B cell (primary cell): ENCODE data around the gene CNOT6L. TPM values are rescaled to one million over a fixed set of nuclear protein-coding genes. Genes with fewer than 3 reads are reported as not detected.

Experiments used
- ATAC-seq: fragments of 200-7000 bp; cut with Tn5 transposase; one replicate; pipeline ENCODE4 v1.10.0; 2021; ENCODE audit warnings: low read depth, mild to moderate bottlenecking, moderate number of reproducible peaks, moderate library complexity
- CTCF ChIA-PET: fragments of 350-600 bp; sonication (Branson Sonifier 250); formaldehyde crosslinking; loops from one replicate; lab custom pipeline; 2021; ENCODE audit warnings: antibody characterized with exemption, inconsistent platforms; lab: Charles Lee
- POLR2A ChIA-PET: fragments of 350-600 bp; sonication (Branson Sonifier 250); formaldehyde crosslinking; loops from one replicate; lab custom pipeline; 2021; ENCODE audit warnings: antibody characterized with exemption; lab: Charles Lee
- DNase-seq: peaks from one replicate; pipeline ENCODE4 v3.0.0; 2013
- H2AFZ ChIP-seq: 2 replicates; pipeline ENCODE4 v1.6.1; 2012; ENCODE audit warnings: mild to moderate bottlenecking, low read depth, low read length; ENCODE audit not compliant: insufficient read depth, poor library complexity, severe bottlenecking
- H3K27ac ChIP-seq, 2 donors: 1 replicate in 1 of 2; 2 replicates in 1 of 2; pipeline ENCODE4 v1.5.1; 2012 to 2013; ENCODE audit warnings: low read length in 2 of 2, mild to moderate bottlenecking in 2 of 2, moderate library complexity in 1 of 2
- H3K27me3 ChIP-seq, 4 experiments: fragments of 200-600 bp in 1 of 4; sonication (generic) in 1 of 4; replicated peaks in 1 of 4; 1 replicate in 2 of 4; 2 replicates in 2 of 4; pipeline versions ENCODE4 v1.6.1 to v1.7.0; 2013 to 2016; ENCODE audit warnings: low read length in 3 of 4, mild to moderate bottlenecking in 2 of 4, mixed read lengths in 1 of 4, moderate library complexity in 1 of 4; ENCODE audit not compliant: insufficient read depth in 4 of 4, control insufficient read depth in 3 of 4; ENCODE audit errors: control extremely low read depth in 1 of 4
- H3K36me3 ChIP-seq, 2 experiments: replicated peaks in 1 of 2; 1 replicate in 1 of 2; 2 replicates in 1 of 2; pipeline versions ENCODE4 v1.6.1 to v1.7.1; 2013; ENCODE audit warnings: low read length in 1 of 2; ENCODE audit not compliant: insufficient read depth in 2 of 2, control insufficient read depth in 1 of 2; ENCODE audit errors: control extremely low read depth in 1 of 2, extremely low read depth in 1 of 2
- H3K4me1 ChIP-seq, 2 donors: fragments of 200-600 bp in 1 of 2; sonication (generic) in 1 of 2; 1 replicate in 1 of 2; 2 replicates in 1 of 2; pipeline versions ENCODE4 v1.5.1 to v1.6.1; 2013 to 2017; ENCODE audit warnings: low read length in 2 of 2; ENCODE audit not compliant: control insufficient read depth in 2 of 2, insufficient read depth in 2 of 2
- H3K4me2 ChIP-seq: replicated peaks from 2 replicates; pipeline ENCODE3; 2012; ENCODE audit warnings: mild to moderate bottlenecking, low read depth, low read length; ENCODE audit not compliant: poor library complexity, severe bottlenecking
- H3K4me3 ChIP-seq, 5 experiments: fragments of 200-600 bp in 1 of 5; sonication (generic) in 1 of 5; 1 replicate in 3 of 5; 2 replicates in 2 of 5; pipeline versions ENCODE4 v1.5.1 to v1.7.0; 2011 to 2016; ENCODE audit warnings: low read length in 4 of 5, mild to moderate bottlenecking in 4 of 5, low read depth in 2 of 5, control low read depth in 1 of 5, moderate library complexity in 1 of 5; ENCODE audit not compliant: insufficient read depth in 1 of 5; ENCODE audit errors: control extremely low read depth in 1 of 5, extremely low read depth in 1 of 5
- H3K79me2 ChIP-seq: fragments of 200-600 bp; sonication (generic); one replicate; pipeline ENCODE4 v1.6.0; 2016; ENCODE audit warnings: low read length; ENCODE audit not compliant: control insufficient read depth, insufficient read depth
- H3K9ac ChIP-seq: fragments of 200-600 bp; sonication (generic); 2 replicates; pipeline ENCODE4 v1.6.1; 2017; ENCODE audit warnings: mild to moderate bottlenecking, low read length, moderate library complexity
- H3K9me3 ChIP-seq, 3 donors: one replicate each; pipeline versions ENCODE4 v1.6.1 to v1.7.1; 2013; ENCODE audit warnings: low read length in 2 of 3; ENCODE audit not compliant: control insufficient read depth in 2 of 3, insufficient read depth in 1 of 3; ENCODE audit errors: control extremely low read depth in 1 of 3
- H4K20me1 ChIP-seq: 2 replicates; pipeline ENCODE4 v1.6.0; 2012; ENCODE audit warnings: mild to moderate bottlenecking, low read length; ENCODE audit not compliant: insufficient read depth, control insufficient read depth, poor library complexity, severe bottlenecking
- H3K27ac Mint-ChIP-seq: one replicate; pipeline ENCODE4 v1.8.0; 2021; ENCODE audit warnings: mixed read lengths
- H3K27me3 Mint-ChIP-seq: one replicate; pipeline ENCODE4 v1.8.0; 2021; ENCODE audit warnings: mixed read lengths
- H3K4me1 Mint-ChIP-seq: one replicate; pipeline ENCODE4 v1.8.0; 2021; ENCODE audit warnings: mixed read lengths
- H3K4me3 Mint-ChIP-seq: one replicate; pipeline ENCODE4 v1.8.0; 2021; ENCODE audit warnings: mixed read lengths
- H3K9me3 Mint-ChIP-seq: one replicate; pipeline ENCODE4 v1.8.0; 2022; ENCODE audit warnings: mixed read lengths; ENCODE audit not compliant: insufficient read depth
- EZH2 ChIP-seq: IDR thresholded peaks from 2 replicates; pipeline ENCODE4 v1.6.1; 2012; ENCODE audit warnings: borderline replicate concordance, low read depth, mild to moderate bottlenecking, moderate library complexity, low read length; ENCODE audit not compliant: insufficient read depth, poor library complexity, severe bottlenecking
- WGBS: methylation state at CpG from one replicate; pipeline ENCODE4 v1.1.5; 2013; ENCODE audit warnings: missing lambda C conversion rate; ENCODE audit not compliant: insufficient coverage; 5-methylcytosine and 5-hydroxymethylcytosine counted together
- intact Hi-C: fragments of 100-400 bp; cut with micrococcal nuclease; formaldehyde crosslinking; loops from one replicate; pipeline ENCODE4 v1.10.0; 2022
- polyA plus RNA-seq: library from polyadenylated mRNA; depleted of rRNA; stranded (reverse); fragments of >200 nt; gene quantifications from 2 replicates; pipeline ENCODE4 v1.2.3, GENCODE V29; 2012
- total RNA-seq, 2 donors: library from RNA; stranded (reverse); fragments of 120-200 nt in 1 of 2; gene quantifications; 1 replicate in 1 of 2; 2 replicates in 1 of 2; pipeline versions ENCODE4 v1.2.3 to v1.2.4, GENCODE V29; 2013 to 2022
- TF ChIP-seq, protein P1 (sequence below): fragments of 200-600 bp; IDR thresholded peaks from one replicate; pipeline ENCODE4 v1.8.0; 2022; ENCODE audit warnings: antibody characterized with exemption, mild to moderate bottlenecking

CNOT6L gene
- total and polyA plus RNA-seq, 2 donors (not counting 1 experiment from before 2014, with no cell fraction given): 18.8 to 119 TPM

DNA sequence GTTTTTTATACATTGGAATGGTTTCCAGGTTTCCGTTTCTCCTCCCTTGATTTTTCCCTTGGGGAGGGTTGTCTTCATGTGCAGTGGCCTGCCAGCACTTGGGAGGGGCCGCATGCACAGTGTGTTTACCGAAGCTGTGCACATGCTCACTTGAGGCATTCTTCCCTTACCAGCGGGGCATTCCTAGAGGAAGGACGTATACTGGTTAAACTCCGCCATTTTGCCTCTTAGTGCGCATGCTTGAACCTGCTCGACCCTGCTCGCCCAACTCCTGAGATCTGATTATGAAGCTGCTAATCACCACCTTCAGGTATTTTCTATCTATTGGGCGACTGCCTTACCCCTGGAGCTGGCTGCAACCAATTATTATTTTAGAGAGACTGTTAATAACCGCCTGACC, 137.4 kb downstream of the CNOT6L start:
- WGBS: 95% methylated on average over 8 of the region's 11 CpGs
- Histone ChIP-seq H3K9ac (no peak overlapping the region), H3K4me2 (no peak overlapping the region), H2AFZ (no peak overlapping the region), H3K27me3 (no peaks in the 10 kb centered on the region), H4K20me1 (no peaks in the 10 kb centered on the region), H3K9me3 (no peaks in the 10 kb centered on the region), H3K27ac (no peak overlapping the region), H3K79me2 (no peaks in the 10 kb centered on the region), H3K36me3 (no peaks in the 10 kb centered on the region), H3K4me1 (no peaks in the 10 kb centered on the region), H3K4me3 (no peak overlapping the region)
- ATAC-seq: no peak
- Mint-ChIP-seq H3K9me3 (no peaks in the 10 kb centered on the region), H3K27me3 (peaks cover 16% of the 10 kb centered on the region), H3K27ac (no peak overlapping the region), H3K4me1 (no peaks in the 10 kb centered on the region), H3K4me3 (no peak overlapping the region)
- CTCF ChIA-PET: no interaction called here
- intact Hi-C loops: no loop called here
- TF ChIP-seq, protein P1, sequence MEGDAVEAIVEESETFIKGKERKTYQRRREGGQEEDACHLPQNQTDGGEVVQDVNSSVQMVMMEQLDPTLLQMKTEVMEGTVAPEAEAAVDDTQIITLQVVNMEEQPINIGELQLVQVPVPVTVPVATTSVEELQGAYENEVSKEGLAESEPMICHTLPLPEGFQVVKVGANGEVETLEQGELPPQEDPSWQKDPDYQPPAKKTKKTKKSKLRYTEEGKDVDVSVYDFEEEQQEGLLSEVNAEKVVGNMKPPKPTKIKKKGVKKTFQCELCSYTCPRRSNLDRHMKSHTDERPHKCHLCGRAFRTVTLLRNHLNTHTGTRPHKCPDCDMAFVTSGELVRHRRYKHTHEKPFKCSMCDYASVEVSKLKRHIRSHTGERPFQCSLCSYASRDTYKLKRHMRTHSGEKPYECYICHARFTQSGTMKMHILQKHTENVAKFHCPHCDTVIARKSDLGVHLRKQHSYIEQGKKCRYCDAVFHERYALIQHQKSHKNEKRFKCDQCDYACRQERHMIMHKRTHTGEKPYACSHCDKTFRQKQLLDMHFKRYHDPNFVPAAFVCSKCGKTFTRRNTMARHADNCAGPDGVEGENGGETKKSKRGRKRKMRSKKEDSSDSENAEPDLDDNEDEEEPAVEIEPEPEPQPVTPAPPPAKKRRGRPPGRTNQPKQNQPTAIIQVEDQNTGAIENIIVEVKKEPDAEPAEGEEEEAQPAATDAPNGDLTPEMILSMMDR: no peak
- TF ChIP-seq EZH2: no peak
- DNase-seq: no peak
- POLR2A ChIA-PET: no interaction called here

DNA sequence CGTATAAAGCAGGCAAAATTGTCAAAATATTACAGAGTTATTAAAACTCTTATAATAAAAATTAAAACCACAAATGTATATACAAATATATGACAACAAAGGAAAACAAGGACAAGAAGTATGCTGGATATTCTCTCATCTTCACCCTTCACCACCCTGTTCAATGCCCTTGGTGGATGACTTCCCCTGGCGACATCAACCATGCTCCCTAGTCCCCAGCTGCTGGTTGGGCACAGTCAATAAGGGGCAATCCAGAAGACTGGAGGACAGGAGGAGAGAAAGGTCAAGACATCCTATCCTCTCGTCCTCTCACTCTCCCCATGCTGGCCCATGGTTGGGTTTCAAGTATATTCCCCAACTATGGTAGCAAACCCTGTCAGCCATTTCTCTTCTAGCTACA, 142.3 kb downstream of the CNOT6L start:
- ChIA-PET CTCF (no interaction called here), POLR2A (no interaction called here)
- Histone ChIP-seq H3K4me2 (no peak overlapping the region), H3K9me3 (no peaks in the 10 kb centered on the region), H3K79me2 (no peaks in the 10 kb centered on the region), H3K27ac (no peak overlapping the region), H3K9ac (no peak overlapping the region), H3K4me1 (no peaks in the 10 kb centered on the region), H3K4me3 (no peak overlapping the region), H3K36me3 (no peaks in the 10 kb centered on the region), H4K20me1 (no peaks in the 10 kb centered on the region), H2AFZ (no peak overlapping the region), H3K27me3 (no peaks in the 10 kb centered on the region)
- WGBS: no CpG with 5 or more reads among the region's 3 CpGs
- no peaks in the 10 kb centered on the region for H3K9me3 Mint-ChIP-seq
- ATAC-seq (no peak), DNase-seq (no peak)
- H3K4me1 Mint-ChIP-seq: no peaks in the 10 kb centered on the region
- no peak for TF ChIP-seq EZH2
- TF ChIP-seq, protein P1: no peak
- H3K27me3 Mint-ChIP-seq: peaks cover 11% of the 10 kb centered on the region
- H3K27ac Mint-ChIP-seq: no peak overlapping the region
- intact Hi-C loops: no loop called here
- no peak overlapping the region for H3K4me3 Mint-ChIP-seq
